Sigmoid colon (tissue), 7 donors: ENCODE data around the gene HOXD13. TPM values are rescaled to one million over a fixed set of nuclear protein-coding genes. Genes with fewer than 3 reads are reported as not detected.

ENCODE experiments used
- DNase-seq: peaks from one replicate; pipeline ENCODE4 v3.0.0-alpha.2; 2019
- H3K27ac ChIP-seq, 4 donors: fragments of 200-600 bp; sonication (generic); one replicate each; pipeline ENCODE4 v1.5.1; 2016 to 2019; ENCODE audit warnings: mild to moderate bottlenecking in 1 of 4
- H3K27me3 ChIP-seq, 3 donors: fragments of 200-600 bp; sonication (generic); one replicate each; pipeline ENCODE4 v1.5.1; 2019; ENCODE audit warnings: mild to moderate bottlenecking in 1 of 3
- H3K36me3 ChIP-seq, 4 donors: fragments of 200-600 bp; sonication (generic); one replicate each; pipeline ENCODE4 v1.5.1; 2016 to 2019
- H3K4me1 ChIP-seq, 4 donors: fragments of 200-600 bp; sonication (generic); one replicate each; pipeline ENCODE4 v1.5.1; 2017 to 2019
- H3K4me3 ChIP-seq, 4 donors: fragments of 200-600 bp; sonication (generic); one replicate each; pipeline ENCODE4 v1.5.1; 2017 to 2019; ENCODE audit warnings: mild to moderate bottlenecking in 2 of 4, moderate library complexity in 1 of 4
- H3K9me3 ChIP-seq, 4 donors: fragments of 200-600 bp in 3 of 4; sonication (generic) in 3 of 4; one replicate each; pipeline versions ENCODE4 v1.5.1 to v1.6.1; 2013 to 2019
- CTCF ChIP-seq, 4 experiments: fragments of 450-650 bp in 3 of 4; fragments of 200-600 bp in 1 of 4; IDR thresholded peaks; one replicate each; pipeline ENCODE4 v1.5.1; 2016 to 2019; ENCODE audit warnings: antibody characterized with exemption in 4 of 4, mild to moderate bottlenecking in 3 of 4, moderate library complexity in 2 of 4
- EP300 ChIP-seq, 4 donors: sonication (generic); formaldehyde crosslinking; IDR thresholded peaks; one replicate each; pipeline ENCODE4 v1.6.1; 2017; ENCODE audit warnings: antibody characterized with exemption in 4 of 4
- POLR2A ChIP-seq, 2 donors: fragments of 450-650 bp; IDR thresholded peaks; one replicate each; pipeline ENCODE4 v1.6.1; 2016; ENCODE audit warnings: antibody characterized with exemption in 2 of 2, mild to moderate bottlenecking in 2 of 2, moderate library complexity in 2 of 2
- POLR2AphosphoS5 ChIP-seq, 4 donors: sonication (generic); formaldehyde crosslinking; IDR thresholded peaks; one replicate each; pipeline ENCODE4 v1.6.1; 2017; ENCODE audit warnings: antibody characterized with exemption in 4 of 4
- WGBS, 2 donors: extraction: QIAGEN DNeasy Blood & Tissue Kit; methylation state at CpG; one replicate each; pipeline ENCODE4 v1.1.7; 2013; 5-methylcytosine and 5-hydroxymethylcytosine counted together
- intact Hi-C: fragments of 100-400 bp; cut with DNase I; formaldehyde crosslinking; loops from one replicate; pipeline ENCODE4 v1.15.1; 2023
- polyA plus RNA-seq, 3 donors: library from polyadenylated mRNA; stranded (reverse); fragments of 200-250 nt; gene quantifications; one replicate each; pipeline ENCODE4 v1.2.3, GENCODE V29; 2013
- total RNA-seq, 4 donors: library from RNA; depleted of rRNA; stranded (reverse); fragments of >200 nt; gene quantifications; one replicate each; pipeline ENCODE4 v1.1.0, GENCODE V29; 2016
- donor health status: healthy with polysubstance abuse.
- donor health status: Bipolar disorder and iron deficiency.
- donor health status: healthy.

HOXD13 gene
- total and polyA plus RNA-seq, 7 donors = 2.3 to 48.9 (median 26.1) TPM; not detected in 1

DNA sequence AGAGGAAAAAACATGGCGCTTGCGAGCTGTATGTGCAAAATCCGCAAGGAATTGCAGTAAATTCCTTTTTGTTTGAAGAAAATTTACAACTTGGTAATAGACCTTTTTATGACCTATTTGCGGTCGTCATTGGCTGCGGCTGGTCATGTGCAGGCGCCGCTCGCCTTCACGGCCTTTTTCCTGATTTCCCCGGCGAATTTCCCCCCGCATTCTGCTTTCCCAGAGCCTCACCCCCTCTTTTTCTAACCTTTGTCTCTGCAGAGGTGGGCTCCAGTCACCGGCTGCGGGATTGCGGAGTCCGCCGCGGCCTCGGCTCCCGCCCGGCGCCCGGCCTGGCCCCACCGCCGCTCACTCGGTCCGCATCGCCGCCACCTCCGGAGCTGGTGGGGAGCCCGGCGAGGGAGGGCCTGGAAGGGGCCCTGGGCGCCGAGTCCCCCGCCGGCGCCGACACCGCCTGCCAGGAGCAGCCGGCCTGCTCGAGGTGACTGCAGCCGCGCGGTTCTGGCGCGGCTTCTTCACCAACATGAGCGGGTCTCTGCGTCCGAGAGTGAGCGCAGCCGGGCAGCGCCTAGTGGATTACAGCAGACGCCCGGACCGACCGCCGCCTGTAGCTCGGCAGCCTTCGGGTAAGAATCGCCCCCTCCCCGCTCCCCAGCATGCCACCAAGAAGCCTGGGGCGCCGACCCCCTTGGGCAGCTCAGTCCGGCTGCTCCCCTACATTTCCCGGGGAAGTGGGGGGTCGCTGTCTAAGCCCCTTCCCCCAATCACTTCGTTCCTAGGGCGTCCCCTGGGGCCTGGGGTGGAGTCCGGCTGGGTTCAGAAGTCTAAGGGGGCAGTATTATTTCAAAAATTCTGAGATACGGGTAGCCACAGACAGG, 44.1 kb downstream of the HOXD13 start:
- peaks cover 6 to 93% (median 82%) of the 10 kb centered on the region in 3 donors for H3K27me3 ChIP-seq
- WGBS, 2 donors = 1 to 3% methylated on average over 71 of the region's 71 CpGs
- intact Hi-C loops = loop anchor here (5.0 kb wide), 1 partner anchor 1011 kb away; no protein-coding TSS in a partner anchor
- peak overlapping the region; percentile 73 to 87 (median 82) for H3K27ac ChIP-seq
- H3K36me3 ChIP-seq = no peaks in the 10 kb centered on the region
- peak overlapping the region; percentile 45 to 66 (median 56) for H3K4me3 ChIP-seq
- peaks cover 0 to 40% (median 35%) of the 10 kb centered on the region in 4 donors for H3K4me1 ChIP-seq
- TF ChIP-seq POLR2AphosphoS5 (IDR thresholded peaks at IDR 0.05) (peak in 1 of 4 donors; percentile 4), POLR2A (IDR thresholded peaks at IDR 0.05) (no peak)
- peak; percentile 78 for DNase-seq
- H3K9me3 ChIP-seq = no peaks in the 10 kb centered on the region

DNA sequence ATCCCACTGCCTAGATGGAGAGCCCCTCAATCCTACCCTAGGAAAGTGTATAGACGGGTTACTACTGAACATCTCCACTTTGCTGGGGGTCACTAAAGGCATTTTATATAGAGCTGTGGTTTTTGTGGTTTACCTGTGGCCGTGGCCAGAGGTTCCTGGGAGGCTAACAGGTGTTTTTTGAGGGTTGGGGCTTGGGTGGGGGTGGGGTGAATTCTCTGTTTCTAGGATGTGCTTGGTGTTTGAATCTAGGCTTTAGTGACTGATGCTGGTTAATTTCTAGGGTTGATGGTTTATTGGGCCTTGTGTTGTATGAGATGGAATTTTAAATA, 44.7 kb downstream of the HOXD13 start:
- Histone ChIP-seq H3K36me3 (no peaks in the 10 kb centered on the region), H3K27ac (peak overlapping the region; percentile 73 to 87 (median 82)), H3K4me3 (peak overlapping the region; percentile 45 to 66 (median 56)), H3K4me1 (peaks cover 0 to 39% (median 33%) of the 10 kb centered on the region in 4 donors), H3K9me3 (no peaks in the 10 kb centered on the region), H3K27me3 (peaks cover 6 to 87% (median 76%) of the 10 kb centered on the region in 3 donors)
- WGBS, 2 donors = 4 to 14% methylated on average over 2 of the region's 2 CpGs
- no peak for TF ChIP-seq POLR2AphosphoS5 (IDR thresholded peaks at IDR 0.05)
- no peak for TF ChIP-seq POLR2A (IDR thresholded peaks at IDR 0.05)
- TF ChIP-seq CTCF (IDR thresholded peaks at IDR 0.05) = no peak
- TF ChIP-seq EP300 (IDR thresholded peaks at IDR 0.05) = no peak
- no peak for DNase-seq
- intact Hi-C loops = loop anchor here (5.0 kb wide), 1 partner anchor 1010 kb away; no protein-coding TSS in a partner anchor

- TF ChIP-seq POLR2A (IDR thresholded peaks at IDR 0.05) = no peak
- TF ChIP-seq EP300 (IDR thresholded peaks at IDR 0.05) = no peak
- no peak for TF ChIP-seq CTCF (IDR thresholded peaks at IDR 0.05)
- TF ChIP-seq POLR2AphosphoS5 (IDR thresholded peaks at IDR 0.05) = no peak
- H3K27me3 ChIP-seq = peaks cover 3 to 80% (median 69%) of the 10 kb centered on the region in 3 donors
- H3K27ac ChIP-seq = peak overlapping the region; percentile 33 to 87 (median 70)
- DNase-seq = peak; percentile 36
- H3K36me3 ChIP-seq = no peaks in the 10 kb centered on the region
- H3K4me3 ChIP-seq = peak overlapping the region in 2 of 4 donors; percentile 58 to 66
- peaks cover 0 to 39% (median 33%) of the 10 kb centered on the region in 4 donors for H3K4me1 ChIP-seq
- intact Hi-C loops = loop anchor here (5.0 kb wide), 1 partner anchor 1009 kb away; no protein-coding TSS in a partner anchor
- 63 to 67% methylated on average over 8 of the region's 8 CpGs for WGBS, 2 donors
- no peaks in the 10 kb centered on the region for H3K9me3 ChIP-seq
Measured at GRCh38 chr2:176137906-176138305, 45.4 kb downstream of the HOXD13 start.

DNA sequence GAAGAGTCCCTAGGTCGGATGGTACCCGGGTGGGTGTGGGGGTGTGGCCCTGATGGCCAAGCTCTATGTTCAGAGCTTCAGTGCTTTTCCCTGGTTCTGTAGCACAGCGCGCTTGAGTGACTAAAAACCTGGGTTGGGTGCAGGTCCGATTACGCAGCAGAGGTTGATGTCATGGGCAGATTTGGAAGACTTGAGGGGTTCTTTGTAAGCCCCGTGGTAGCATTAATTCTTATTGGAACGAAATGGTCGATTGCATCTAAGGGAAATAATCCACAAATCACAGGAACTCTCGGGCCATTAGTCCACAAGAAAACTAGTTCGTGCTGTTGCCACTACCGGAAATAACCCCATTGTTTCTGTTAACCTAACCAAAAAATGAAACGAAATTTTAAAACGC, 46.0 kb downstream of the HOXD13 start:
- DNase-seq = peak; percentile 57
- H3K4me1 ChIP-seq = peaks cover 0 to 39% (median 31%) of the 10 kb centered on the region in 4 donors
- H3K27ac ChIP-seq = peak overlapping the region; percentile 33 to 87 (median 56)
- WGBS, 2 donors = 43 to 63% methylated on average over 14 of the region's 14 CpGs
- H3K4me3 ChIP-seq = peak overlapping the region in 2 of 4 donors; percentile 0 to 12
- H3K9me3 ChIP-seq = no peaks in the 10 kb centered on the region
- H3K36me3 ChIP-seq = no peaks in the 10 kb centered on the region
- no peak for TF ChIP-seq CTCF (IDR thresholded peaks at IDR 0.05)
- peaks cover 3 to 78% (median 64%) of the 10 kb centered on the region in 3 donors for H3K27me3 ChIP-seq
- intact Hi-C loops = loop anchor here (5.0 kb wide), 1 partner anchor 1009 kb away; no protein-coding TSS in a partner anchor
